T-helper 9 cell (primary cell): Measurements from ENCODE around the gene OR52B2.

Source experiments
- DNase-seq: peaks from one replicate; pipeline ENCODE4 v3.0.0-alpha.2; 2020
- total RNA-seq, 2 donors: gene quantifications; one replicate each; lab custom pipeline; 2026; lab: John Stamatoyannopoulos, UW

The OR52B2 gene
- 0 to 0.14 reads per million in 2 donors for total RNA-seq

DNA sequence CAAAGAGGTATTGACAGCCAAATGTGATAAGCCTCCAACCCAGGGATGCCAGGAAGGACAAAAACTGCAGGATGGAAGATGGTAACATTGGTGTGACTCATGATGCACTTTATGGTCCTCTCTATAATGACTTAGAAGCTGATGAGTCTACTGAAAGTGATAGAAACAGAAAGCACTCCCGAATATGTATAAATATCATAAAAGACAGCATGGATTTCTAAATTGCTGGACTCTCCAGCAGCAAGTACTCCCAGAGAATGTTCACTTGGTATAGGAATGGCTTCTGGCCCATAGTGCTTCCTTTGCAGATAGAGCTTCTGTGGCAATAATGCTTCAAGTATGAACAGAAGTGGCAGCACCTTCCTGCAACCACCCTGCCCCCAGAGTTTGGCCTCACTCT lies at the start of gene OR52B2:
Gene OR52B2, minus strand, starts transcription at position 101 of the 400 bp plus-strand sequence. Its CDS starts 0 bp downstream, at position 101.
- DNase-seq, result no peak

DNA sequence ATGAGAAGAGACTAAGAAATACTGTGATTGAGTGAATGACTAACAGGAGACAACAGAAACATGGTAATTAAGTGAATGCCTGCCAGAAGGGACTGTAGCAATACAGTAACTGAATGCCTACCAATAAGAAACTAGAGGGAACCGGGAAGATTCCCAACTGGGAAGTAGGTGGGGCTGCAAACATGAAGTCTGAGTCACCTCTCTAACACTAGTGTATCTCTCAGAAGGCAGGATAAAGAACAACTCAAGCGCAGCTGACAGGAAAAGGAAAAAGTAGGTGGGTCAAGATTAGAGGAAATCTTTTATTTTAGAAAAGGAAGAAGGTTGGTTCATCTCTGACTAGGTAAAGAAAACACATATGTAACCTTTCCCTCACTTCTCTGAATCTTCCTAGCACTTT lies 49.2 kb upstream of the OR52B2 start:
- DNase-seq, result no peak

DNA sequence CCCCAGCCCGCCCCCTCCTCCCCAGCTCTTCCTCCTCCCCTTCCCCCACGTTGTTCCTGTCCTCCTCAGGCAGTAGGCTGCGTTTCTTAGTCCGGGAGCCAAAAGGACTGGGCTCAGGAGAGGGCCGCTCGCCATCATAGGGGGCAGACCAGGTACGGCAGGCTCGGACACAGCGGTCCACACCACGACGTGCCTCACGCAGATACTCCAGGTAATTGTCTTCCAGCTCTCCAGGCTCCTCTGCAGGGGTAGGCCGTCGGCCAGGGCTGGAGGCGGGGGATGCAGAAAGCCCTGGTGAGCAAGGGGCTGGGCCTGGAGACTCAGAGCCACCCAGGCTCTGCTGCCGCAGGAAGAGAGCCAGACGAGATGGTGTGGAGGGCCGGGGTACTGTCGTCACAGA lies 47.6 kb upstream of the OR52B2 start:
- DNase-seq, result no peak

DNA sequence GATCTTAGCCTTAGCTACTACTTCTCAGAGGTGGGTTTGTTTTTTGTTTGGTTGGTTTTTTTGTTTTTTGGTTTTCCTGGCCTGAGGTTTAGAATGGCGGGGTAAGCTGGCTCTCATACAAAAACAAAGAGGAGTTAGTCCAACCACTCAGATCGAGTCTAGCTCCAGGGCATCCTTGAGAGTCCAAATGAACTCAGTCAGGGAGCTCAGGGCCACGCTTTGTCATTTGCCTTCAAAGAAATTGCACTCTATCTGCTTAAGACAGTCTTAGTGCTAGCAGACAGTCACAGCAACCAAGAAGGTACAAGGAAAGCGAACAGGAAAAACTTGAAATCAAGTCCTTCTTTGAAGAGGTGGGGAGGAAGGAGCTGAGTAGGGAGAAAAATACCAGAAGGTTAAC lies 46.4 kb upstream of the OR52B2 start:
- no peak for DNase-seq

DNA sequence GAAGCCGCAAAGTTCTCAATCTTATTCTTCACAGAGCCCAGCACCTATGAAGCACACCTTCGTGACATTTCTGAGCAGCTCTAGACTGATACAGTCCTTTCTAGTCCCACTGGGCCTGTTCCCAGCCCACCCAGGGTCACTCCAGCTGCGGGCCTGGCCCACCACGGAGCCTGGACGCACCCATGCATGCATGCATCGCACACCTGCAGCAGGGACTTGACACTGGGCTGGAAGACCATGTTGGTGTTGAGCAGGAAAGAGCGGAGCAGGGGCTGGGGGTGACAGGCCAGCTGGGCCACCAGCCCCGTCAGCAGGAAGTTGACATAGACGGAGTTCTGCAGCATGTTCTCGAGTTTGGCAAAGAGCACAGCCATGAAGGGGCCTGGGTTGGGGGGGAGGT lies 44.4 kb upstream of the OR52B2 start:
- DNase-seq, result no peak

DNA sequence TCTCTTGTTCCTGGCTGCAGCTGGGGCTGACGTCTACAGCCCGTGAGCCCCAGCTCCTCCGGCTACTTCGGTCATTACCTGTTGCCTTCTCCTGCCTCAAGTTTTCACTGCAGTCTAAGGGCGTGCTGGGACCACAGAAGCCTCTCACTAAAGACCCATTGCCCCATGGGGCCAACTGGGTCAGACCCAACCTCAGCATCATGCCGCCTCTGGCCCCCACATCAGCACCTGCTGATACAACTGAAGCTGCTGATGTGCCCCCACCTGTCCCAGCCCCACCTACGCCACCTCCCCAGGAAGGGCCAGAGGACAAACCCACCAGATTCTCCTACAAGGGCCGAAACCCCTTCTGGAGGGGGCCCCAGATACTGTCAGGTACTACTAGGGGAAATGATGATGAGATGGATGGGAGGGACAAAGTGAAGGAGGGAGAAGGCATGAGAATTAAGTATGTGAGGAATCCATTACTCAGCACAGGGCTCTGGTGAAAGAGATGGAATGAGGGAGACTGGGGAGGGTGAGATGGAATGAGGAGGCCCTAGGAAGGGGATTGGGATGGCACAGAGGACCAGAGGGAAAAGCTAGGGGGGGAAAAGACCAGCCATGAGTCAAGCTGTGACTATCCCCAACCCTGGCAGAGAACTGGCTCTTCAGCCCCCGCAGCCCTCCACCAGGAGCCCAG lies 40.3 kb upstream of the OR52B2 start:
- DNase-seq, result no peak

DNA sequence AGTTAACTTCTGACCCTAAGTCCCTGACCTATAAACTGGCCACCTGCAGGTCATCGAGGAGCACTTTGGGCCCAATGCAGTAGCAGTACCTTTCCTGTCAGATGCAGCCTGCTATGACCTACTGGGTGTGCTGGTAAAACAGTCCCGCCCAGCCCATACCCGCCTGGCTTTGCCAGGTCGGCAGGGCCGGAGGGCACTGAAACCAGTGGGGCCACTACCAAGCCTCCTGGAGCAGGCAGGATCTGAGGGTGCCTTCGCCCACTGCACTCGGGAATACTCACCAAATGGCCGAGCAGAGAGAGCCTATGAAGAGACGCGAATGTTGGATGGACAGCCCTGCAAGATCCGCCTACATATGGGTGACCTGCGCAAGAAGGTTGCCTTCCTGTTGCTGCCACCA lies 39.7 kb upstream of the OR52B2 start:
- no peak for DNase-seq

DNA sequence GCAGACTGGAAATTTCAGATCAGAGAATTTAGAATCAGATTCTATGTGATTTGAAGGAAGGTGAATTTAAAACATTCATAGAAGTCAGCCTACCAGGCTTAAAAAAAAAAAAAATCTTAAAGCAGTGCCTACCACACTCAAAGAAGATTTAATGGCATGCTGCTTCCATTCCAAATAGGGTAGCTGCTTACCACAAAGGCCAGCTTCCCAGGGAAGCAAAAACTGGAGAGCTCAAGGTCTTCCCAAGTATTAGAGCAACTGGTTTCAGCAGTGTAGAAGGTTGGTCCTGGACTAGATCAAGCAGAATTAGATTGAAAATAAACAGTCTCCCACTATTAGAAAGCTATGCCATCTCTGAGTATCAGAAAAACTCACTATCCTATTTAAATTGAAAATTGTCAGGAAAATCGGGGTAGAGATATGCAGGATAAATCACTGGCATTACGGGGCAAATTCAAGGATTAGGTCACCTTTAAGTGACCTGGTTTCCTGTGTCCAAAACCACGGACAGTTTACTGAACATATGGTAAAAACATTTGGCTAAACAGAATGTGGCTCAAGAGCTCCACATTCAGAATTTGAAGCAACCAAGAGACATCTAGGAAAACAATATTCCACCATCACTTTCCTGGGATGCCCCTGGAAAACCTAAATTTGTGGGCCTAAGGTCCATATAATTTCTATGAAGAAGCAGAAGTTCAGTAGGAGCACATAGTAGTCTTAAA lies 36.5 kb upstream of the OR52B2 start:
- DNase-seq, result no peak

DNA sequence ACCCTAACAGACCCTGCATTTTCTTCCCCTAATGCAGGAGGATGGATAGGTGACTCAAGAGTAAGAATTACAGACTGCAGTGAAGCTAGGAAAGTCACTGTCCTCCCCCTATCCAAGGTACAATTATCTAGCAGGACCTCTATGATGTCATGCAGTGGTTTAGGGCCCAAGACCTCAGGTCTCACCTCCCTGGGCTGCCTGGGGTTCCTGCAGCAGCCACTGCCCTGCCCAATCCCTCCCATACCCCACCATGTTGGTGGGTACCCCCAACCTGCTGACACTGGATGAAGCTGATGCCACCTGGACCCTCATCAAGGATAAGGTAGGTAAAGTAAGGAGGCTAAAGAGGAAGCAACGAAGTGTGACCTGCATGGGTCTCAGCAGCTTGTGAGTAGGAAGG lies 35.2 kb upstream of the OR52B2 start, which contains the start of gene C11orf42:
Gene C11orf42, plus strand, starts transcription at position 192 of the 400 bp plus-strand sequence. Its CDS starts 59 bp downstream, at position 251.
- no peak for DNase-seq

DNA sequence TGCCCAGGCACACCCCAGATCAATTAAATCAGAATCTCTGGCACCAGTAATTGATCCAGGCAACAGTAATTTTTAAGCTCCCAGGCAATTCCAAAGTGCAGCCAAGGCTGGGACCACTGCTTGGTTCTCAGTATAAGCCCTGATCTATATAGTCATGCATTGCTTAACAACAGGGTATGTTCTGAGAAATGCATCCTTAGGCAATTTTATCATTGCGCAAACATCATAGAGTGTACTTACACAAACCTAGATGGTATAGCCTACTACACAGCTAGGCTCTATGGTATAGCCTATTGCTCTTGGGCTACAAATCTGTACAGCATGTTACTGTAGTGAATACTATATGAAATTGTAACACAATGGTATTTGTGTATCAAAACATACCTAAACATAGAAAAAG lies 34.6 kb upstream of the OR52B2 start:
- no peak for DNase-seq

DNA sequence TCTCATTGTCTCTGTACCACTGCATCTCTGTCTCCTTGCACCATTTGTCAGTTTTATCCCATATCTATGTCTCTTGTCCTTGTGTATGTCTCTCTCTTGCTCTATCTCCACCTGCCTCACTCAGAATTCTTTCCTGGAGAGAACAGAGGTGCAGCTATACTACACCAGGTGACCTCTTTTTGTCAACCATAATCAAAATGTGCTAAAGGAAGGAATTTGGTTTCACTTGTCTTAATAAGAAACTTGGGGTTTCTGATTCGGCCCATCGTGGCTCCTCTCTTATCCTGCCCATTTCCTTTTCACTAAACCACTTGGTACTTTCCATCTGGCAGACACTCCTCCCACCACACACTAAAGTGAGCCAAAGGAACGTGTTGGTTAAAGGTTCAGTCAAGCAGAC lies 33.2 kb upstream of the OR52B2 start:
- DNase-seq, result no peak

DNA sequence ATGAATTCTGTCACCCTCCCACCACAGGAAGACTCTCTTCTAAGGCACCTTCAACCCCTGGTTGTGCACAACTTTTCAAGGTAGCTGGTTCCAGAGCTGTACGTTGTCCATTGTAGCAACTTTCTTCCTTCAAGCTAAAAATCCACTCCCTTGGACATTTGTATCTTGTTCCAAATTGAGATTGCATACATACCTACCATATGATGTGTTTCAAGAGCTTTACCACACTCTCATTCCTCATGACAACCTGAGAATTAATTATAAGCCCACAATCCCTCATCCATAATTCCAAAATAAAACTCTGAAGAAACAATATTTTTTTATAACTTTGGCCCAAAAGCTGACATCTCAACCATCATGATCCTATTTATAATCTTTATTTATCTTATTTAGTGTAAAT lies 31.9 kb upstream of the OR52B2 start:
- DNase-seq, result no peak

DNA sequence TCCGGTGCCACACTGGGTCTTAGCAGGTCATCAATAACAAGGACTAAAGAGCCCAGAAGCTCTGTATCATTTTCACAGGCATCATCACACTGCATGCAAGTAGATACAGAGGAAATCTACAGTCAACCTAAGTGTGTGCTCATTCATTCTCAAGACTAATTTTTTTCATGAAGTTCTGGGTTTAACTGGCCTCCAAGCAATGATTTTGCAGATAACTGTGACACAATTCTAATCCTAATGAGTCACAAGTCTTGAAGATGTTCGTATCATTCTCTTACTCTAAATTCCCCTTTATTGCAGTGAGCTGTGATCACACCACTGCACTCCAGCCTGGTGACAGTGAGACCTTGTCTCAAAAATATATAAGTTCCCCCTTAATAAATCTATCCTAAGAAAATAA lies 31.4 kb upstream of the OR52B2 start:
- DNase-seq, result no peak

DNA sequence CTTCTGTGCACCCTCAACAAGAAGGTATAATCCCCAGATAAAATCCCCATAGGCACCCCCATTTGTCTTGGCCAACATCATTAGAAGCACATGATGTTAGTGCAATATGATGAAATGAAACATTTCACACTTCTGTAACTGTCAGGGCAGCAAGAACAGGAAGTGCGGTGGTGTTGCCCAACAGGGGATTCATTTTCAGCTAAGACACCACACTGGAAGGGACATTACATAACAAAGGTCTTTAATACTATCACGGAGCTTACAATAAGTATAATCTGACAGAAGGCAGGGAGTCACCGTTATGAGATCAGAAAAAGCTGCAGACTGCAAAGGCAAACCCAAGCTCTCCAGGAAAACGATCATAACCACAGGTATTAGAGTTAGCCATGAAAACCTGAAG lies 30.8 kb upstream of the OR52B2 start:
- no peak for DNase-seq

DNA sequence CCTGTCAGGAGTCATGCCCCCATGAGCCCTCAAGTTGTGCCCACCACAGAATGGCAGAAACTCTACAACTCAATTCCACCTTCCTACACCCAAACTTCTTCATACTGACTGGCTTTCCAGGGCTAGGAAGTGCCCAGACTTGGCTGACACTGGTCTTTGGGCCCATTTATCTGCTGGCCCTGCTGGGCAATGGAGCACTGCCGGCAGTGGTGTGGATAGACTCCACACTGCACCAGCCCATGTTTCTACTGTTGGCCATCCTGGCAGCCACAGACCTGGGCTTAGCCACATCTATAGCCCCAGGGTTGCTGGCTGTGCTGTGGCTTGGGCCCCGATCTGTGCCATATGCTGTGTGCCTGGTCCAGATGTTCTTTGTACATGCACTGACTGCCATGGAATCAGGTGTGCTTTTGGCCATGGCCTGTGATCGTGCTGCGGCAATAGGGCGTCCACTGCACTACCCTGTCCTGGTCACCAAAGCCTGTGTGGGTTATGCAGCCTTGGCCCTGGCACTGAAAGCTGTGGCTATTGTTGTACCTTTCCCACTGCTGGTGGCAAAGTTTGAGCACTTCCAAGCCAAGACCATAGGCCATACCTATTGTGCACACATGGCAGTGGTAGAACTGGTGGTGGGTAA lies 29.2 kb upstream of the OR52B2 start, which contains the start of gene OR52W1:
Gene OR52W1, plus strand, starts transcription at position 51 of the 637 bp plus-strand sequence. Its CDS starts 0 bp downstream, at position 51.
- DNase-seq, result no peak

DNA sequence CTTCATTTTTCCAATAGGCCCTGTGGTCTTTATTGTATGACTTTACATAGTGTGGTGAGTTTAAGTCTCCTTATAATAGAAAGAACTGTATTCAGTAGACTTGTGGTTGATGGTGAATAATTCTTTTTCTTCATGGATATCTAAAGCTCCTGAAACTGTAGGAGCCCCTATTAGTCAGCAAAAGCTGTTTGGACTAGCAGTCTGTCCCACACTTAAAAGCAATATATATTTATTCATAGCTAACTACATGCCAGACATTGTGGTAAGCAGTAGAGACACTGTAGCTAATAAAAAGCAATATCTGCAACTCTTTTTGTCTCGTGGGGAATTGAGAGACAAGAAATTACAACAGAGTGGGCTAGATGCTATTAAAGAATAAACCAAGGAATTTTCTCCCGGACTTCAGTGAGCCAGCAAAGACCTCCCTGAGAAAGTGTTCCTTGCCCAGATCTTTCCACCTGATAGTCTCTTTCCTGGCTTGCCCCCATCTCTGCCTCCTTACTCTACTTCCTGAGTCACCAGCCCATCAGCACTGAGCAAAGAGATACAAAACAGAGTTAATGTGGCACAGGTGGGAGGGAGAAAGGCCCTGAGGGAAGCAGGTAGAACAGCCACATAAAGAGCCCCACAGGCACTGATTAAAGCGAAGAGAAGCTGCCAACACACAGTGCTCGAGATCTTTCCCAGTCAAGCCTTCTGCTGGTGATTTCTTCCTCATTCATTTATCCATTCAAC lies 27.5 kb upstream of the OR52B2 start:
- no peak for DNase-seq

DNA sequence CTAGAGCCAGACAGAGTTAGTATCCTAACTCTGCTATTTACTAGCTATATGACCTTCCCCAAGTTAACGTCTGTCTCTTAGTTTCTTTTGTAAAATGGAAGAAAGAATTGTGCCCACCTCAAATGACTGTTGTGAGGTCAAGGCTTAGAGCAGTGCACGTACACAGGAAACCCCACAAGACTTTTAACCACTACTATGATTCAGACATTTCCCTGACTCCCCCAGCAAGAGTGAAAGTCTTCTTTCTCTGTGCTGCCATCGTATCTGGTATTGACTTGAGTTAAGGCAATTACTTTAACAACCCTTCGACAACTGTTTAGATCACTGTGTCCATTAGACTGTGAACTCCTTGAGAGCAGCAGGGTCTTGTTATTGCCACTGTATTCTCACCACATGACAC lies 26.3 kb upstream of the OR52B2 start:
- no peak for DNase-seq

DNA sequence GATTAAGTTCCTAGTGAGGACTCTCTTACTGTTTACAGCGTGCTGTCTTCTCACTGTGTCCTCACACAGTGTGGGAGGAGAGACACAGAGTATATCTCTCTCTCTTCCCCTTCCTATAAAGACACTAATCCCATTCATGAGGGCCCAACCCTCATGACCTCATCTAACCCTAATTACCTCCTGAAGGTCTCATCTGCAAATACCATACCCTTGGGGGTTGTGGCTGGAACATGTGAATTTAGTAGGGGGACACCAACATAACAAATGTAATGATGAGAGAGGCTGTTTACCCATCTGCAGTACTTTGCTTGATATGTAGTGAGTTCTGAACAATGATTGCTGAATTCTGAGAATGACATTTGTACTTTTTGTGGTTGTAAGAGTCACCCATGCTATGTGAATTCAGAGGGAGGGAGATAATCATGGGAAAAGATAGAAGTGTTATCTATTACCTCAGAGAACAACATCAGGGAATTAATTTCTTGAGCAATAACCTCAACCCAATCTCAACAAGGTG lies 24.0 kb upstream of the OR52B2 start:
- DNase-seq, result no peak

DNA sequence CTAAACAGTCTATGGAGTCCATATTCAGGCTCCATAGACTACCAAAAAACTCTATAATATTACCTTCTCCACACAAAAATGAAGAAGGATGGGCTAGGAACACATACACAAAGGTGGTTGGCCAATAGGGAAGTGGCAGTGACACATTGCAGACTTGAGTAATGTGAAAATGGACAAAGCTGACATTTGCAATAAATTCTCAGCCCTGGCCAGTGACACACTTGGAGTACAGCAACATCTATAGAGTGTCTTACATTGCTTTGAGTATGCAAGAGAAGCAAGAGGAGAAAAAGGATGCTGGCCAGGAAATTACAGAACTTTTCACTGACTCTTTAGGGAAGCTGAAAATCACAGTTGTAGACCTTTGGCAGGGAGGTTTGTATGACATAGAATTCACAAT lies 21.6 kb upstream of the OR52B2 start:
- DNase-seq, result no peak

DNA sequence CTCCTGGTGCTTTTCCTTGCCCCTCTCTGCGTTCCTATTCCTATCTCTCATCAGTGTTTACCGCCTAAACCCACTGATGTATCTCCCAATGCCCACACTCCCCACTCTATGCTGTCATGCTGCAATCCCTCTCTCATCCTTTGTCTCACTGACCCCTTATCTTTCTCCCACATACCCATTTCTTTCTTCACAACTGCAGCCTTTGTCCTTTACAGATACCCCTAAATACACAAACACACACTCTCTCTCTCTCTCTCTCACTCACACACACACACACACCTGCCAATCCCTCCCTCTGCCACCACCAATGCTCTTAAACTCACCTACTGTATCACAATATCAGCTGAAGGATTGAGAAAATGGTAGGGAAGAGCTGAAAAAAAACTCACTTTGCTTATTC lies 5.3 kb upstream of the OR52B2 start:
- no peak for DNase-seq

DNA sequence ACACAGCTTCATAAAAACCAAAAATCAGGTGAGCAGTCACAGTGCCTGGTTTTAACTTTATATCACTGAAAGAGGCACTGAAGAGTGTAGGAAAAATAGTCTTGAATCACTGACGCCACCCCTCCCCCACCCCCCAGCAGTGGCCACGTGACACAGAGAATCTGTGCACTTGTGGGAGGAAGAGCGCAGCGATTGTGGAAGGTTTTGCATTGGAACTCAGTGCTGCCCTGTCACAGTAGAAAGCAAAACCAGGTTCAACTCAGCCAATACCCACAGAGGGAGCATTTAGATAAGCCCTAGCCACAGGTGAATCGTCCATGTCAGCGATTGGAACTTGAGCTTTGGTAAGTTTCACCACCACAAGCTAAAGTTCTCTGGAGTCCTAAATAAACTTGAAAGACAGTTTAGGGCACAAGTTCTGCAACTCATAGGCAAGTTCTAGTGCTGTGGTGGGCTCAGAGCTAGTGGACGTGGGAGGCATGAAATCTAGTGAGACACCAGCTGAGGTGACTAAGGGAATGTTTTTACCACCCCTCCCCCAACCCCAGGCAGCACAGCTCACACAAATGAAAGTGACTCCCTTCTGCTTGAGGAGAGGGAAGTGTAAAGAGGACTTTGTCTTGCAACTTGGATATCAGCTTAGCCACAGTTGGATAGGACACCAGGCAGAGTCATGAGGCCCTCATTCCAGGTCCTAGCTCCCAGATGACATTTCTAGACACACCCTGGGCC lies 13.3 kb downstream of the OR52B2 start:
- DNase-seq, result no peak

DNA sequence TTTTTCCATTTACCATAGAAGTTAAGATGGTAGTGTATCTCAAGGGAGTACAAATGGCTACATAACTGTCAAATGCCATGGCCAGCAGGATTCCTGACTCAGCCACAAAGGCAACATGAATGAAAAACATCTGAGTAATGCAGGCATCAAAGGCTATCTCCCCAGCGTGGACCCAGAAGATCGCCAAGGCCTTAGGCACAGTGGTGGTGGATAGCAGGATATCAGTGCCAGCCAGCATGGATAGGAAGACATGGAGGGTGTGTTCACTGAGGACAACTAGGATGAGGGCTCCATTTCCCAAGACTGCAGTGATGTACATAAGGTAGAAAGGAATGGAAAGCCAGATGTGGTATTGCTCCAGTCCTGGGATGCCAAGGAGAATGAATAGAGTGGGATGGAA lies 18.0 kb downstream of the OR52B2 start:
- no peak for DNase-seq
